ENCODE data around the gene PEX26. TPM values are rescaled to one million over a fixed set of nuclear protein-coding genes. Genes with fewer than 3 reads are reported as not detected.
"Not testable (repeated sequence)": the region's sequence is repeated elsewhere in the genome, so short reads cannot be mapped to it uniquely, and the experiment has no call there.

The PEX26 gene
- total RNA-seq, result 43.7 TPM

DNA sequence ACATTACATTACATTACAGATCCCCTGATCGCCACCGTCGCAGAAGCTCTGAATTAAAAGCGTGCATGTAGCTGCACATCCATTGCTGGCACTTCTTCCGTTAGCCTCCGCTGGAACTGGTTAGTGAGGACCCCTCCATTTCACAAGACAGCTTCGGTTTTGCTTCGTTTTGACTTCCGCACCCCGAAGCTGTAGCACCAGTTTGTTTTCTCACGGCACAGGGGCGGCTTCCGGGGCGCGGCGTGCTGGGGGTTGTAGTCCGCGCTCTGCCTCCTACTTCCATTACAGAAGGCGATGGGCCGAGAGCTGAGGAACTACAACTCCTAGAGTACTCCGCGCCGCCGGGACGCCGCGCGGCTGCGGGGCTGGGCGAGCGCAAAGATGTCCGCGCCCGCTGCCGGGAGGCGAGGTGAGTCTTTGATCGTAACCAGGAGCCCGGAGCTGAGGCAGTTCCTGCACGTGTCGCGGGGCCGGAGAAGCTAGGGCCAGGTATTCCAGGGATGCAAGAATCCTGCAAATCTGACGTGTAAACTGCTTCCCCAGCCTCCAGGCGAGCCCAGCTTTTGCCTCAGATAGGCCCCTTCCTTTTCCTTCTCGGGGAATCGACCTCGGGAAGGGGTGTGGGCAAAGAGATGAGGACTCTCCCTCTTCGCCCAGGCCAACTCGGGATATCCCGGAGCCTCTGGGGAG is at the start of gene PEX26:
Gene PEX26, plus strand, starts transcription at position 352 of the 690 bp plus-strand sequence. CDS start 387 bp downstream, outside the sequence.
- DNase-seq (ENCODE audit: low spot score), result peak; percentile 96

DNA sequence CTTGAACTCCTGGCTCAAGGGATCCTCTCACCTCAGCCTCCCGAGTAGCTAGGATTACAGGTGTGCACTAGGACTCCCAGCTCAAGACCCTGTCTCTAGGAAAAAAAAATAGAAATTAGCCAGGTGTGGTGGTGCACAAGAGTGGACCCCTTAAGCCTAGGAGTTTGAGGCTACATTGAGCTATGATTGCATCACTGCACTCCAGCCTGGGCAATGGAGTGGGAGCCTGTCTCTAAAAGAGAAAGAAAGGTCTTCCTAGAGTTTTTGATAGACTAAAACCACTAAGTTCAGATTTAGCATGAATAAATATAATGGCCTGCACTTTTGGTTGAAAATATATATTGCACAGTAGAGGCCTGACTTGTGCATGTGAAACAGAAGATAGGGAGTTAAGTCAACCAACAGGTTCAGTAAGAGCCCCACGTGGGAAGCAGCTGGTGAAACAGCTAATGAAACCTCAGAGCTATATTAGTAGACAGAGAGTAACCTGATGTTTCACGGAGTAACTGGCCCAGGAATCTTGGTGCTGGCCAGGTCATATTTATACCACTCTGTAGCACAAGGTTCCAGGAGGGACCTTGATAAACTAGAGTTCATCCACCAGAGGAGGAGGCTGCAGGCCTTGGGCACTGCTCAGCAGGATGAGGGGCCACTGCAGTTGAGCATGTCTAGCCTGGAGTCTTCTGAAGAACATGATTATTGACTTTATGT is 48.8 kb upstream of the PEX26 start:
- DNase-seq (ENCODE audit: low spot score), result no peak

DNA sequence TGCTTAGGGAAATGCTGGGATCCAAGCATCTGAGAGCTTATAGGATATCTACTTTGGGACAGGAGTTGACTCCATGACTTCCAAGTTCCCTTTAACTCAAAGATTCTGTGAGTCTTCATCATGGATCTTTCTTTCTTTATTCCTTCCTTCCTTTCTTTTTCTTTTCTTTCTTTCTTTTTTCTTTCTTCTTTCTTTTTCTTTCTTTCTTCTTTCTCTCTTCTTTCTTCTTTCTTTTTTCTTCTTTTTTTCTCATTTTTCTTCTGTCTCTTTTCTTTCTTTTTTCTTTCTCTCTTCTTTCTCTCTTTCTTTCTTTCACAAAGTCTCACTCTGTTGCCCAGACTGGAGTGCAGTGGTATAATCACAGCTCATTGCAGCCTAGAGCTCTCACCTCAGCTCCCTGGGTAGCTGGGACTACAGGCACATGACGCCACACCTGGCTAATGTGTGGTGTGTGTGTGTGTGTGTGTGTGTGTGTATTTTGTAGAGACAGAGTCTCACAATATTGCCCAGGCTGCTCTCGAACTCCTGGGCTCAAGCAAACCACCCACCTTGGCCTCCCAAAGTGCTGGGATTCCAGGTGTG is 48.0 kb upstream of the PEX26 start:
- DNase-seq (ENCODE audit: low spot score), result no peak

- no peak for DNase-seq (ENCODE audit: low spot score)
Observed at GRCh38 chr22:18031695-18032454, 45.9 kb upstream of the PEX26 start.

DNA sequence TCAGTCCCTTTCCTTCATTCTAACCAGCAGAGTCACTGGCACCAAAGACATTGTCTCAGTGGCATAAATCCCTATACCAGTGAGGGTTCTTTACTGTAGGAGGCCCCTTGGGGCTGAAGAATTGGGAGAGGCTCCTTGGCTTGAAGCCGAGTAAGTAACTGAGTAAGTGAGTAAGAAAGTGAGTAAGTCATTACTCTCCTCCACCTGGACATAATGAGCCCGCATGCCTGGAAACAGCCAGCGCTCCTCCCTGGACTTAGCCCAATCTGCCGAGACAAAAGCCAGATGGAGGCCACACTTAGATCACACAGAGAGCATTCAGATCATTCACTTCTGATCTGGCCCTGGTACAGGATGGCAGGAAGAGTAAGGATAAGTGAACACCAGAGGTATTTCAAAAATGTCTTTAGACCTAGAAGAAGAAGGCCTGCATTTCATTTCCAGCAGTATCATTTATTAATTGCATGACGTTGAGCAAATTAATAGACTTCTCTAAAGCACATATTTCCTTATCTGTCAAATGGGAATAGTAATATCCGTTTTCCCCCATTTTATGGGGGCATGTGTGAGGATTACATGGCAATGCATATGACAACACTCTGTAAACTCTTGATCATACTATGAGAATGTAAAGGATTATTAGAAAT is 45.2 kb upstream of the PEX26 start:
- DNase-seq (ENCODE audit: low spot score), result no peak

GRCh38 chr22:18033204-18033998 is 44.4 kb upstream of the PEX26 start:
- DNase-seq (ENCODE audit: low spot score), result no peak

DNA sequence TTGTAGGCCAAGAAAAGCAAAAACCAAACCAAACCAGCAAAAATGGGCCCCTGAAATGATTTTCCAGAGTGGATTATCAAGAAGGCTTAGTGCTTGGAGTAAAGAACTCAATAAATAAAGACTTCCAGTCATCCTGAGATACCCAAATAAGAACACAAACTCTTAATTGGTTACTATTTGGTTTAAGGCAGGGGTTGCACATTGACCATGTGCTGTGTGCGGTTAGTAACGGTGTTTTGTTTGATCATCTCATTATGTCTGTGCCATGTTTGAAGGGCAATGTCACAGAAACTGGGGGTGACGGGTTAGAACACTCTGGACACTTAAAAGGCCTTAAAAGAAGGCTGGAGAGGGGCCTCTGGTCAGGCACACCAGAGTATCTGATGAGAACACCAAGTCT is 43.7 kb upstream of the PEX26 start:
- DNase-seq (ENCODE audit: low spot score), result no peak

- no peak for DNase-seq (ENCODE audit: low spot score)
Observed at GRCh38 chr22:18035751-18036150, 42.0 kb upstream of the PEX26 start.

DNA sequence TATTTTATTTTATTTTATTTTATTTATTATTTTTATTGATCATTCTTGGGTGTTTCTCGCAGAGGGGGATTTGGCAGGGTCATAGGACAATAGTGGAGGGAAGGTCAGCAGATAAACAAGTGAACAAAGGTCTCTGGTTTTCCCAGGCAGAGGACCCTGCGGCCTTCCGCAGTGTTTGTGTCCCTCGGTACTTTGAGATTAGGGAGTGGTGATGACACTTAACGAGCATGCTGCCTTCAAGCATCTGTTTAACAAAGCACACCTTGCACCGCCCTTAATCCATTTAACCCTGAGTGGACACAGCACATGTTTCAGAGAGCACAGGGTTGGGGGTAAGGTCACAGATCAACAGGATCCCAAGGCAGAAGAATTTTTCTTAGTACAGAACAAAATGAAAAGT is 36.9 kb upstream of the PEX26 start:
- not testable (repeated sequence) for DNase-seq (ENCODE audit: low spot score)

- DNase-seq (ENCODE audit: low spot score), result no peak
Observed at GRCh38 chr22:18042685-18043084, 35.1 kb upstream of the PEX26 start.

DNA sequence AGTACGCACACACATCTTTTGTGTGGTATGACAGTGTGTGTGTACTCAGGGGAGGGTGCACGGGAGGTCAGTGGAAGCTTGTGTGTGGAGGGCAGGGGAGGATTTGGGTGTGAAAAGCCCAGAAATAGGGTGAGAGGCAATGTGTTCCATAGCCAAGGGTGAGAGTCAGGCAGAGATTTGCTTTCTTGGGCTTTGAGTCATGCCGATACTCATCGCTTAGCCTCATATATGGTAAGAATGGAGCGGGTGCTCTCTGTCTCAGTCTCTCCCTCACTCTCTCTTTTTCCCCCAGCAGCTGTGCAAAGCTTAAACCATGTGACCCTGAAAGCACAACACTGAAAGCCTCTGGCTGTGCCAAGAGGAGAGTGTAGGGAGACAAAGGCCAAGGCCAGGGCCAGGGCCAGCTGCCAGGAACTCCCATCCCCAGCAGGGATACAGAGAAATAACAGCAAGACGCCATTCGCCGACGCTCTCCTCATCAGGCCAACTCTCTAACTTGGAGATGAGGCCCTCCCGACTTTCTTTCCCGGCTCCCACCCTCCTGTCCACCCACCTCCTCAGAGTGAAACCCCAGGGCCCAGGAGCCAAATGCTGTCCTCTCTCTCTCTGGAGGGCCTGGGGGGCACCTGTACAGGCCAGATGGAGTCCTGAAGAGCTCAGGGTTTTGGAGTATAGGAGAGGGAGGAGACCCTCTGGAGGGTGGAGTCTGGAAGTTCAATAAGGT is 33.1 kb upstream of the PEX26 start:
- DNase-seq (ENCODE audit: low spot score), result no peak

- no peak for DNase-seq (ENCODE audit: low spot score)
Observed at GRCh38 chr22:18045794-18046193, 32.0 kb upstream of the PEX26 start.

DNA sequence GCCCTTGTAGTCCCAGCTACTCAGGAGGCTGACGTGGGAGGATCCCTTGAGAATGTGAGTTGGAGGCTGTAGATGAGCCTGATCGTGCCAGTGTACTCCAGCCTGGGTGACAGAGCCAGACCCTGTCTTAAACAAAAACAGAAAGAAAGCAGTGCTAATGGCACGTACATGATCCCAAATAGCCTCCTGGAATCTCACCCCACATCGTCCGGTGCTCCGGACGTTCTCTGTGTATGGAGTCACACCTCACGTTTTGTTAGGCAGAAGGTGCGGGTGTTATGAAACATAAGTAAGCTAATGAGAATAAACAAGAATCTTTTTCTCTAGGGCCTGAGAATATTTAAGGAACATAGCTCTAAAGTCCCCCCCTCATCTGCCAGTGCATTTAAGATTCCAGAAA is 29.7 kb upstream of the PEX26 start:
- DNase-seq (ENCODE audit: low spot score), result no peak

- DNase-seq (ENCODE audit: low spot score), result no peak
Observed at GRCh38 chr22:18048441-18048898, 29.3 kb upstream of the PEX26 start.

GRCh38 chr22:18050065-18050464 is 27.7 kb upstream of the PEX26 start:
- DNase-seq (ENCODE audit: low spot score), result no peak

DNA sequence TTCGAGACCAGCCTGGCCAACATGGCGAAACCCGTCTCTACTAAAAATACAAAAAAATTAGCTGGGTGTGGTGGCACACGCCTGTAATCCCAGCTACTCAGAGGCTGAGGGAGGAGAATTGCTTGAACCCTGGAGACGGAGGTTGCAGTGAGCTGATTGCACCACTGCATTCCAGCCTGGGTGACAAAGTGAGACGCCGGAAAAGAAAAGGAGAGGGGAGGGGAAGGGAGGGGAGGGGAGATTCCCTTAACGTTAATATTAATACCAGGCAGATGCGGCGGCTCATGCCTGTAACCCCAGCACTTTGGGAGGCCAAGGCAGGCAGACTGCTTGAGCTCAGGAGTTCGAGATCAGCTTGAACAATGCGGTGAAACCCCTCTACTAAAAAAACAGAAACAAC is 26.7 kb upstream of the PEX26 start:
- not testable (repeated sequence) for DNase-seq (ENCODE audit: low spot score)

DNA sequence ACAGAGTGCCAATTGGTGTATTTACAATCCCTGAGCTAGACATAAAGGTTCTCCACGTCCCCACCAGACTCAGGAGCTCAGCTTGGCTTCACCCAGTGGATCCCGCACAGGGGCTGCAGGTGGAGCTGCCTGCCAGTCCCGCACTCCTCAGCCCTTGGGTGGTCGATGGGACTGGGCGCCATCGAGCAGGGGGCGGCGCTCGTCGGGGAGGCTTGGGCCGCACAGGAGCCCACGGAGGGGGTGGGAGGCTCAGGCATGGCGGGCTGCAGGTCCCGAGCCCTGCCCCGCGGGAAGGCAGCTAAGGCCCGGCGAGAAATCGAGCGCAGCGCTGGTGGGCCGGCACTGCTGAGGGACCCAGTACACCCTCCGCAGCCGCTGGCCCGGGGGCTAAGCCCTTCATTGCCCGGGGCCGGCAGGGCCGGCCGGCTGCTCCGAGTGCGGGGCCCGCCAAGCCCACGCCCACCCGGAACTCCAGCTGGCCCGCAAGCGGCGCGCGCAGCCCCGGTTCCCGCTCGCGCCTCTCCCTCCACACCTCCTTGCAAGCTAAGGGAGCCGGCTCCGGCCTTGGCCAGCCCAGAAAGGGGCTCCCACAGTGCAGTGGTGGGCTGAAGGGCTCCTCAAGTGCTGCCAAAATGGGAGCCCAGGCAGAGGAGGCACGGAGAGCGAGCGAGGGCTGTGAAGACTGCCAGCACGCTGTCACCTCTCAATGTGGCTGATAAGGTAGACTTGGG is 24.4 kb upstream of the PEX26 start:
- not testable (repeated sequence) for DNase-seq (ENCODE audit: low spot score)

DNA sequence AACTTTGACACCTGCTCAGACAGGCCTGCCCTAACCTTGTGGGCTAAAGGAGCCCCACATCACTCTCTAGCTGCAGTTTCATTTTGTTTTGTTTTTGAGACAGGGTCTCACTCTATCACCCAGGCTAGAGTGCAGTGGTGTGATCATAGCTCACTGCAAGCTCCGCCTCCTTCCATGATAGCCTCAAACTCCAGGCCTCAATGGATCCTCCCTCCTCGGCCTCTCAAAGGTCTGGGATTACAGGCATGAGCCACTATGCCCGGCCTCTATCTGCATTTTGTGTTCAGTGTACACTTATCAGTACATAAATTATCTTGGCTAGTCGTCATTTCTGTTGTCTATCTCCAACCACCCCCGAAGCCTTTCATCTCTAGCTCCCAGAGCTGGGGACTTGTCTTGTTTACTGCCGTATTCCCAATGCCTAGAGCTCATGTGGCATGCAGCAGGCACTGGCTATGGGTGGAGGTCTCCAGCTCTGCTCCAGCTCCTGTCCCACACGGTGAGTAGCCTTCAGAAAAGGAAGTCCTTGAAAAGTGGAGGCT is 22.1 kb upstream of the PEX26 start:
- DNase-seq (ENCODE audit: low spot score), result no peak

DNA sequence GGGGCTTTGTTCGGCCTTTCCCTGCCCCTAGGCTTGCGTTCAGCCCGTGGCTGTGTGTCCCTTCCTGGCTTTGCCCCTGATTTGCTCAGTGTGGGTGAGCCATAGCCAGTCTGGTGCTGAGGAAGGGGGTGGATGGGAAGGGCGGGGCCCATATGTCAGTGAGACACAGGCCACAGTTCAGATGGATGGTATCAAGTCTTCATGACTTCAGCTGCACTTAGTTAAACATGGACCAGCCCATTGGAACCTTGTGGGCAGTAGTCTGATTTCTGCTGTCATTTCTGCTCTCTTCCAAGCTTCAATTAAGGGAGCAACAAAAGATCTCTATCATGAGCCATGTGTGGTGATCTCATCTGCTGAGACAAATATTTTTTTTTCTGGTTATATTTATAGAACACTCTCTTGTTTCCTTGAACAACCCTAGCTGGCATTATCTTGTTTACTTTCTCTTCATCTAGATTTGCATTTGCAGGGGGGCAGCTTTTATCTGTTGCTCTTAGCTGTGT is 21.6 kb upstream of the PEX26 start:
- no peak for DNase-seq (ENCODE audit: low spot score)
